Measurements from ENCODE around the gene ASS1. TPM values are rescaled to one million over a fixed set of nuclear protein-coding genes. Genes with fewer than 3 reads are reported as not detected.
A peak's percentile ranks its signal among the peaks of the same experiment; 100 is the strongest.

The ASS1 gene
- total and polyA plus RNA-seq, 2 of the 13 experiments (the other 11 are each of a cell fraction or from before 2014, with no cell fraction given), result 77.6 to 122 TPM

GRCh38 chr9:130433168-130433946, 11.4 kb upstream of the ASS1 start (continued):
- no peak for TF ChIP-seq ZNF407 (CRISPR knock-in tag; IDR thresholded peaks at IDR 0.05; ENCODE audit: not compliant biosample characterization)
- TF ChIP-seq ZNF567 (CRISPR knock-in tag; IDR thresholded peaks at IDR 0.05; ENCODE audit: borderline replicate concordance), result 0 out of 2 replicates have a peak, but pooled peaks have one; percentile 23
- TF ChIP-seq TP53 (CRISPR knock-in tag; conservative IDR thresholded peaks at IDR 0.05), result no peak
- no peak for TF ChIP-seq SP5 (CRISPR knock-in tag; IDR thresholded peaks at IDR 0.05; ENCODE audit: borderline replicate concordance, low read depth)
- TF ChIP-seq ZNF761 (CRISPR knock-in tag; conservative IDR thresholded peaks at IDR 0.05), result peak; percentile 63
- no peak for TF ChIP-seq ATF4 (CRISPR knock-in tag; IDR thresholded peaks at IDR 0.05)
- no peak for TF ChIP-seq PRDM4 (CRISPR knock-in tag; IDR thresholded peaks at IDR 0.05; ENCODE audit: borderline replicate concordance)
- no peak for TF ChIP-seq SP4 (CRISPR knock-in tag; IDR thresholded peaks at IDR 0.05)
- TF ChIP-seq ZNF563 (CRISPR knock-in tag; IDR thresholded peaks at IDR 0.05), result peak; percentile 93
- no peak for TF ChIP-seq HBP1 (CRISPR knock-in tag; IDR thresholded peaks at IDR 0.05; ENCODE audit: low read depth)
- no peak for TF ChIP-seq DPF2 (CRISPR knock-in tag; IDR thresholded peaks at IDR 0.05; ENCODE audit: borderline replicate concordance, low read depth)
- no peak for TF ChIP-seq KDM6A (CRISPR knock-in tag; IDR thresholded peaks at IDR 0.05; ENCODE audit: low read depth)
- TF ChIP-seq ZNF484 (CRISPR knock-in tag; IDR thresholded peaks at IDR 0.05; ENCODE audit: borderline replicate concordance, low read depth), result no peak
- no peak for TF ChIP-seq ZNF20 (CRISPR knock-in tag; IDR thresholded peaks at IDR 0.05)
- TF ChIP-seq ZNF839 (CRISPR knock-in tag; IDR thresholded peaks at IDR 0.05; ENCODE audit: borderline replicate concordance), result no peak

Measured in HepG2 (cell line).